Inferior parietal cortex (tissue), 1 donor: ENCODE data around the gene PLA2G6.
"Not testable (repeated sequence)": the region's sequence is repeated elsewhere in the genome, so short reads cannot be mapped to it uniquely, and the experiment has no call there.

Experiments
- DNase-seq: peaks from one replicate; pipeline ENCODE4 v3.0.0-alpha.2; 2016; ENCODE audit errors: extremely low spot score

PLA2G6 gene

DNA sequence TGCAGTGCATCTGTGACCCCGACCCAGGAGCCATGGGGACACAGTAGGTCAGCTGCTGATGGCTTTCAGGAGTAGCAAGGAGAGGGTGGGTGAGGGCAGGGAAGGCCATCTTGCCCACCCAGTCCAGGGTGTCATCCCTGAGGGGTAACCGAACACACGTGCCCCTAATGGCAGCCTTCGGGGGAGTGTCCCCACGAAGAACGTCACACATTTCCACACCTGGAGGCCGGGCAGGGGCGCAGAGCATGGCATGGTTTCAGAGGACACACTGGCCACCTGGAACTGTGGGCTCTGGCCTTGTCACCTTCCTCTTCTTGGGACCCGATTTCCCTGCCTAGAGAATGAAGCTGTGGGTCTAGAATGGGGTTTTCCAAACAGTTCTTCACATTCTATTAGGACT, 51.8 kb downstream of the PLA2G6 start:
- no peak for DNase-seq

DNA sequence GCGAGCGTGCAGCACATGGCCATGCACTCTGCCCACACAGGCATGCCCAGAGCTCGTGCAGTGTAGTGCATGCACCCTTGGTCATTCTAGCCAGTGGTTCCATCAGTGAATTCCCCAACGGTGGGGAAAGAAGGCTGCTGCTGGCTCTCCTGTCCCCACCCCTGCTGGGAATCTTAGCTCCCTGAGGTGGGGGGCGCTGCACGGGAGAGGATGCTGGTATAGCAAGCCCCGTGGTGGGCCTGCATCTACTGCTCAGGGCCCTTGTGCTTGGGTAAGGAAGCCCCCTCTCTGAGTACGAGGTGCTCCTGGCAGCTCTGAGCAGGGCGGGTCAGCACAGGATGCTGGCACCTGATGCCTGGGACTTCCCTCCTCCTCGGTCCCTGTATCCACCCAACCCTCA, 52.6 kb downstream of the PLA2G6 start:
- no peak for DNase-seq

DNA sequence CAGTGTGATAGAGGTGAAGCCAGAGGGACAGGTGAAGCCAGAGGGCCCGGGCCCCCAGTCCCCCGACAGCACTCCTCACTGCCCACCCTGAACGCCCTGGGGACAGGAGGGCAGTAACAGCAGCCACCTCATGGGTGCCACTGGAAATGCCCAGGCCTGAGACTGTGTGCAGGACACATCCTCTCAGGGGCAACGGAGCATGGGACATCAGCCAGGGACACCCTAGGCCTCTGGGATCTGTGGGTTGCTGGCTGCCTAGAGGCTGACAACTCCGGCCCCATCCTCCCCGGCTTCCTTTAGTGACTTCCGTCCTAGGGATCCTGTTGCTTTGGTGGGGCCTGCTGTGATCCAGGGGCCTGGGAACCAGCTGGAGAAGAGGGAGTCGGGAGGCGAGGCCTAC, 53.8 kb downstream of the PLA2G6 start:
- no peak for DNase-seq

DNA sequence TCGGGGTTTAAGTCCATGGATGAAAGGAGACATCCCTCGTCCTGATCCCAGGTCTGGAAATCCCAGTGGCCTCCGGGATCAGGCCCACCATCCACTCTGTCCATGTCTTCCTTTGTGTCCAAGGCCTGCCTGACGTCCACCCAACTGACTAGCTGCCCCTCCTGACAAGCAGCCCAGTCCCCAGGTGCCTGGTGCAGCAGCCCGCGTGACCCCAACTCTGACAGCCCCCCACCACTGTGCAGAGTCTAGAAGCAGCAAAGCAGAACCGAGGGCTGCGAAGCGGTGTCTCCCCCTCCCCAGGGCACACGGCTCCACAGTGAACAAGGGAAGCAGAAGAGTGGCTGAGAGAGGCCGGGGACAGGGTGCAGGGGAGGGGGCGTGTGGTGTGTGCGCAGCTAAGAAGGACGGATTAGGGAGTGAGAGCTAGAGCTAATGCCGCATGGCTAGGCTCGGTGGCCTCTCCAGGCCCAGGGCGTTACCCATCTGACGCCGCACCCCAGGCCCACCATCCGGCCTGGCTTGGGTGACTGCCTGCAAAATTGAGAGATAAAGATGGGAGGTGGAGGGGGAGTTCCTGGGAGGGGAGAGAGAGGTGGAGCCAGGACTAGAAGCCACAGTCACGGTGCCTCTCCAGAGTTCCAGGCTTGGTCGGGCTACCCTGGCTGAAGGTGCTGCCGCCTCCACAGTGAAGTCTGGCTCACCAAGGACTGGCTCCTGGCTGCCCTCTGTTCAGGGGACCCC, 54.5 kb downstream of the PLA2G6 start:
- no peak for DNase-seq

DNA sequence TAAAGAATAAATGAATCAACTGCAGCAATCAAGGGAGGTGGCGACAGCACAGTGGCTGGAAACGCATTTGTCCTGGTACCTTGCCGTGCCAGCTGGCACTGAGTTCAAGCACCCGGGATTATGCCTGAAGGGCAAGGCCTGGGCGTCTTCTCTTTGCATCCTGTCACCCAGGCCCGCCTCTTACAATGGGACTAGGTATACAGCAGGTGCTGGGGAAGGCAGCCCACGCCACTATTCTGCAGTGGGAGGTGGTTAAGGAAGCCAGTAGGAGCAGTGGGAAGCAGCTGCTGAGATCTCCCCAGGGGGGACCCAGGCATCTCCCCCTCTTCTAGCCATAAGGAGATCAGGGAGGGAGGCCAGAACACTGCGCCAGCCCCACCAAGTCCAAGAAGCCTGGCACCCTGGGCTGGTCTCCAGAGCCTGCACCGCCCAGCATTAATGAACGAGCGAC, 55.9 kb downstream of the PLA2G6 start:
- no peak for DNase-seq

DNA sequence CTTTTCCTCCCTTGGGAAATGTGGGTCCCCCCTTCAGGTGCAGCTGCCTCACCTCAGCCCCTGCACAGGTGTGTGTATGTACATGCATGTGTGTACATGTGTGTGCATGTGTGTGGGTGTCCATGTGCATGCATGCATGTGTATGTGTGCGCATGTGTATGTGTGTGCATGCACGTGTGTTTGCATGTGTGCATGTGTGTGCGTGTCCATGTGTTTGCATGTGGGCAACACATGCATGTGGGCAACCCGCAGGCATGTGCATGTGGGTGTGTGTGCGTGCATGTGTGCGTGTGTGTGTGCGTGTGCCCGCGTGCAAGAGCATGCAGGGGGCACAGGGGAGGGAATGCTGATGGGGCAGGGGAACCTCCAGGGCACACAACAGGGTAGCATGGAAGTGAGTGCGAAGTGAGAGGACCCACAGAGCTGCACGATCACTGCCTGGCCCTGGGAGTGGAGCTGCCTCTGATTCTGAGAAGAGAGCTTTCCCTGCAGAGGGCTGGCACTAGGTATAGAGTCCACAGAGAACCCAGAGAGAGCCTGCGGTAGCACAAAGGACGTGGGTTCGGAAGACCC, 56.5 kb downstream of the PLA2G6 start:
- DNase-seq = no peak

DNA sequence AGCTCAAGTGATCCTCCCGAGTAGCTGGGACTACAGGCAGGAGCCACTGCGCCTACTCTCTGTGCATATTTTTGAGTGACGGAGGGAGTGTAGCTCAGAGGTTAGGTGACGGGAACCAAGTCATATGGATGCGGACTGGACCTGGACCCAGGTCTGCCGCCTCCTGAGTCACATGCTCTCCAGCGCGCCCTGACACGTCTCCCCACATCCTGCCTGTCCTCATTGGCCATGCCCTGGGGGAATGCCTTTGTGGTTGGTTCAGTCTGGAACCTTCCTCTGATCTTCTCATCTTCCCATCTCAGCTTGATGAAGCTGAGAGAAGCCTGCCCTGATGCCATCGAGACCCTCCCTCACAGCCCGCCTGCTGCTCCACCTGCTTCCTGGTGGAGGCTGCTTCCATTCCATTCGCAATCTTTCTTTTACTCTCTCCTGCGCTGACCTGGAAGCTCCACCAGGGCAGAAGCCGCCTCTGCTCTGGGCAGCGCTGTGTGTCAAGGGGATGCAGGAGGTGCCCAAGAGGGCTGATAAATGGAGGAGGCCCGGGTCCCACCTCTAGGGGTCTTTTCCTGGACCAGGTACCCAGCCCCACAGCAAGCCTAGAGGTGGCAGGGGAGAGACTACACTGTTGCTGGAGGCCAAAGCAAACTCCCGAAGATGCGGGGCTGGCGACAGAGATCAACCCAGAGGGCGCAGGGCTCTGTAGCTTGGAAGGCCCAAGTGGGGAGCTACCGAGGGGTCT, 57.2 kb downstream of the PLA2G6 start:
- DNase-seq = no peak

DNA sequence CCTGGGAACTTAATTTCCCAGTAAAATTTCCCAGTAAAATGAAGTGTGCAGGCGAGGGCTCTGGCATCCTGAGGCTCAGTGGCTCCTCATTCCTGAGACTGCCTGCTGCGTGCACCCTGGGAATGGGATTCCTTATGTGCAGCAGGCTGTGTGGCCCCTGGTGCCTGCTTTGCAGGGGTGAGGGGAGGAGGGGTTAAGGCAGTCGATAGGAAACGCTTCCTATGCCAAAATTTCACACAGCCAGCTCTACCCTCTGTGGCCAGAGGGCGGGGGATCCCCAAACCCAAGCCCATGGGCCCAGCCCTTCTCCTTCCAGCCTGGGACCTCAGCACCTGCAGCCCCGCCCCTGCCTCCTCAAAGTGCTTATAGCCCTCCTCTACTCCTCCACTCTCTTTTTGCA, 59.0 kb downstream of the PLA2G6 start:
- no peak for DNase-seq

DNA sequence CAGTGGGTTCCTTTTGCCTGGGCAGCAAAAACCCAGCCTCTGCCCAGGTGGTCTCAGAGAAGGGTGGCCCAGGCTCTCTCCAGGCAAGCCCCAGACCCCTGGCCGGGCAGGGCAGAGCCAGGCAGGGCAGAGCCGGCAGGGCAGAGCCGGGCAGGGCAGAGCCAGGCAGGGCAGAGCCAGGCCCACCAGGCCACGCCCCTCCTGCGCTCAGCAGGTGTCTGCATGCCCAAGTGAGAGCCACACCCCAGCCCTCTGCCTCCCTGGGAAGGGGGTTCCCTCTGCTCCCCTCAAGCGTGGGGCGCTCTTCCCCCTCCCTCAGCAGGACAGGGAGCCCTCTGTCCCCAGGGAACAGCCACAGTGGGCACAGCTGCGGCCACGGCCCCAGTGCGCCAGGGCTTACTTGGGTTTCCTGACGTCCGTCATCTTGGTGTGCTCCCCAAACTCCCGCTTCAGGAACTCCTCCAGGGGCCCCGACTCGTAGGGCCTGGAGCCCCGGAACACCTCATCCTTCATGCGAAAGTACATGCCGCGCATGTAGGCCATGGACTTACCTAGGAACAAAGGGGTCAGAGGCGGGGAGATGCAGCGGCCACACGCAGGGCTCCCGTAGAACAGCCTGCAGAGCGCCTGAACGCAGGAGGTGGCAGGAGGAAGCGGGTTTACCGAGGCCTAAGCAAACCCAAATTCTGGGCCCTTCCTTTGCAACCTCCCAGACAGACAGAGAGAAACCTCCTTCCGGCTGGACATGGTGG, 61.1 kb downstream of the PLA2G6 start:
- DNase-seq = no peak

DNA sequence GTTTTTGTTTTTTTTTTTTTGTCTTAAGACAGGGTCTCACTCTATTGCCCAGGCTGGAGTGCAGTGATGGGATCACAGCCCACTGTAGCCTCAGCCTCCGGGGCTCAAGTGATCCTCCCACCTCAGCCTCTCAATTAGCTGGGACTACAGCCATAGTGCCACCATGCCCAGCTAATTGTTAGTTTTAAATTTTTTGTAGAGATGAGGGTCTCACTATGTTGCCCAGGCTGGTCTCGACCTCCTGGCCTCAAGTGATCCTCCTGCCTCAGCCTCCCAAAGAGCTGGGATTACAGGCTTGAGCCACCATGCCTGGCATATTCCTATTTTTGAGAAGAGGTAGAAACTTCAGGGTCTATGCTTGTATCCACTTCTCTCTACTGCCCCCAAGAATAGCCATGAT, 62.9 kb downstream of the PLA2G6 start:
- DNase-seq = not testable (repeated sequence)

DNA sequence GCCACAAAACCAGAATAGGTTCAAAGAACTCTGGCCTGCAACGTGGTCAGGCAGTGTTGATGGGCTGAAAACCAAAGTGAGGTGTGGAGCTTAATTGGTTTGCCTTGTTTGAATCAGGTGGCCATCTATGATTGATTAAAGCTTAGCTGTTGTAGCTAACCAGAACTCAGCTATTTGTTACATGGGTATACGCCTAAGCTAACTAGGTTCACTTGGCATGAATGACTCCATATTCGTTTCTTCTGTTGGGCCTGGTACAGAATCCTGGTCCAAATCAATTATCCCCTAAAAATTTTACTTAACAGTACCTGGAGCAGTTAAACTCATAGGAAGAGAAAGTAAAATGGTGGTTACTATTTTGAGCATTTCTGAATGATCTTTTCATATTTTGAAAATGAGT, 63.4 kb downstream of the PLA2G6 start:
- no peak for DNase-seq

DNA sequence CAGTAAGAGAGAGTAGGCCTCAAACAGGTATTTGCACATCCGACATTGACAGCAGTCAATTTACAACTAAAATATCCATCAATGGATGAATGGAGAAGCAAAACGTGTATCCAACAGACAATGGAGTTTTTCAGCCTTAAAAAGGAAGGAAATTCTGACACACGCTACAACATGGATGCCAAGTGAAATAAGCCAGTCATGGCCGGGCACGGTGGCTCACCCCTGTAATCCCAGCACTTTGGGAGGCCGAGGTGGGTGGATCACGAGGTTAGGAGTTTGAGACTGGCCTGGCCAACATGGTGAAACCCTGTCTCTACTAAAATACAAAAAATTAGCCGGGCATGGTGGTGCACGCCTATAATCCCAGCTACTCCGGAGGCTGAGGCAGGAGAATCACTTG, 64.1 kb downstream of the PLA2G6 start:
- not testable (repeated sequence) for DNase-seq

DNA sequence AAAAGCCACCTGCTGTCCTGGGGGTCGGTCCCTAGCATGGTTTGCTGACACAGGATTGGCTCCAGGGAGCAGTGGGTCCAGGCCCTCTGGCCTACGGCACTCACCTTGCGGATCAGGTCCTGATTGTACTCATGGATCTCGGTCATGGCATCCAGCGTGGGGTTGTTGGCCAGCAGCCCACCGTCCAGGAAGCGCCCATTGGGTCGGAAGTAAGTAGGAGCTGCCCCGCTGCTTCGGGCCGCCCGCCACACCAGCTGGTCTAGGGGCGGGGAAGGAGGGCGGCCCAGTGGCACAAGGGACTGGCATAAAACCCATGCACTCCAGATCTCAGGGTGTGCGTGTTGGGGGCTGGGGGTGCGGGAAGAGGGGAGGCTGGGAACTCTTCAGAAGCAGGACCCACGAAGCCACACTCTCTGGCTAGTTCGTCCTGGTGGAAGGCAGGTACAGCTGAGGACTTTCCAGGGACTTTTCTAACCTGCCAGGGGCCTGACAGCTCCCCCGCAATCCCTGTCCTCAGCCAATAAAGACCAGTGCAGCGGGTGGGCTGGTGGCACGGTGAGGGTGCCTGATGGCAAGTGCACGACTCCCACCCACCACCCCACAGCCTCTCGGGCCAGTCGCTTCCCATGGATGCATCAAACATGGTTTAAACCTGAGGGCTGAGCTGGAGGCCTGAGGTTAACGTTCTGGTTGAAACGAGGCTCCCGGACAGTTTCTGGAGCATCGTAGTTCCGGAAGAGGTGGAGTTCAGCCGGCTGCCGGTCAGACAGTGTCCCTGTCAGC, 66.0 kb downstream of the PLA2G6 start:
- no peak for DNase-seq

DNA sequence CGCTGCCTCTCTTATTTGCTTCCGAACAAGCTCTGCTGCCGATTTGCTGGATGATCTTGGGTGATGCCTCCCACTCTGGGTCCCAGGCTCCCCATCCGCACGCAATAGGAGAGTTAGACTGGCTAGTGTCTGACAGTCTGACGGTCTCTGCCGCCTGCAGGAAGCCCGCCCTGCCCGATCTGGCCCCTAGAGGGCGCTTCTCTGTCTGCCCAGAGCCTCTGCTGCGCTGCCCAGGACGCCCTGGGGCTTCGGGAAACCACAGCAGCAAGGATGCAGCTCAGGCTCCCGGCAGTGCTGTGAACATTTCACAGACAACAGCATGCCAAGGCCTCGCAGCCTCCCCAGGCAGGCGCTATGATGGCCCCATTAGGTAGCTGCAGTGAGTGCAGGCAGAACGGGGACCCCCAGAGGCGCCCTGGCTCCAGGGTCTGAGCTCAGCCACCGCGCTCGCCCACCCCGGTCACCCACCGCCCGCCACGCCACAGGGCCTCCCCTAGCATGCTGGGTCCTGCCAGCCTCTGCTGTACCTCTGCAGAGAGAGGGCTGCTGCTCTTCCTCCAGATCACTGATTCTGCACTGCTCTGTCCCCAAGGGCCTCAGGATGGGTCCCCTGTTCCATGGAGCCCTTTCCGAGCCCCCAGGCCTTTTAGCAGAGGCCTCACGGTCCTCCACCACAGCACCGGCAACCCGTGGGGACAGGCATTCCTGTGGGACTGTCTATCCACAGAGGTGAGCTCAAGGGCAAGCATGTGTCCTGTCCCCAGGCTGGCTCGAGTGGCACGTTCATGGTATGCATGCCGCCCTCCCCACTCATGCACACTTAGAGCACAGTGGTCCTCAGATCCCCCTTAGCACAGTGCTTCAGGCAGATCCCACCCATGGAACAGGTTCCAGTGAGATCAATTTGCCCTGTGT, 66.9 kb downstream of the PLA2G6 start:
- peak; percentile 78 for DNase-seq

DNA sequence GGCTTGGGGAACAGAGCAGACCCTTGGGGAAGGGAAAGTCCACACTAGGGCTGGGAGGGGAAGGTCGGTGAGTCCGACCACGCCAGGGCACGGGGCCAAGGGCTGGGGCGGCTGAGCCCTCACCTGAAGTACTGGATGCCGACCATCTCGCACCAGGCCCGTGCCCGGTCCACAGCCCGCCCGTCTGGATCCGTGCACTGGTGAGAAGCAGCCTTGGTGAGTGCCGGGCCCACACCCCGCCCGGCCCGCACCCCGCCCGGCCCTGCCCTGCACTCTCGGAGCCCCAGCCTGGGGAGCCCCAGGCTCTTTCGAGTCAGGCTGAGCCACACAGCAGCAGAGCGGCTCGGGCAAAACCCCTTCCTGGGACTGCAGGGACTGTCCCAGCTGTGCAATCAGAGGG, 69.2 kb downstream of the PLA2G6 start:
- no peak for DNase-seq

DNA sequence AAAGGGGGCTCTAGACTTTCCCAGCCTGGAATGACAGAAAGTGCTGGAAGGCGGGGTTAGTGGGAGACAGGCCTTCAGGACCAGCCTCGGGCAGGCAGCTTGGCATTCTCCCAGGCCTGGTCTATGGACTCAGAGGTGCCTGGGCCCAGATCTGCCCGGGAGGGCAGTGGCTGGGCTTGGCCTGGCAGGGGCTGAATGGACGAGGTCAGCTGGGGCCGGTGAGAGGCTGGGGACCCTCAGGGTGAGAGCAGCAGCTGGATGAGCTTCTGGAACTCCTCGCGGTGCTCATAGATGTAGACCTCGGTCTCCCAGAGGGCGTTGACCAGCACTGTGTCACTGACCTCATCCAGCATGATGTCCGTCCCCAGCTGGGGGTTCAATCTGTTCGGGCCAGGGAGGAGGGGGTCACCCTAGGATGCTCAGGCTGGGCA, 69.7 kb downstream of the PLA2G6 start:
- DNase-seq = no peak

DNA sequence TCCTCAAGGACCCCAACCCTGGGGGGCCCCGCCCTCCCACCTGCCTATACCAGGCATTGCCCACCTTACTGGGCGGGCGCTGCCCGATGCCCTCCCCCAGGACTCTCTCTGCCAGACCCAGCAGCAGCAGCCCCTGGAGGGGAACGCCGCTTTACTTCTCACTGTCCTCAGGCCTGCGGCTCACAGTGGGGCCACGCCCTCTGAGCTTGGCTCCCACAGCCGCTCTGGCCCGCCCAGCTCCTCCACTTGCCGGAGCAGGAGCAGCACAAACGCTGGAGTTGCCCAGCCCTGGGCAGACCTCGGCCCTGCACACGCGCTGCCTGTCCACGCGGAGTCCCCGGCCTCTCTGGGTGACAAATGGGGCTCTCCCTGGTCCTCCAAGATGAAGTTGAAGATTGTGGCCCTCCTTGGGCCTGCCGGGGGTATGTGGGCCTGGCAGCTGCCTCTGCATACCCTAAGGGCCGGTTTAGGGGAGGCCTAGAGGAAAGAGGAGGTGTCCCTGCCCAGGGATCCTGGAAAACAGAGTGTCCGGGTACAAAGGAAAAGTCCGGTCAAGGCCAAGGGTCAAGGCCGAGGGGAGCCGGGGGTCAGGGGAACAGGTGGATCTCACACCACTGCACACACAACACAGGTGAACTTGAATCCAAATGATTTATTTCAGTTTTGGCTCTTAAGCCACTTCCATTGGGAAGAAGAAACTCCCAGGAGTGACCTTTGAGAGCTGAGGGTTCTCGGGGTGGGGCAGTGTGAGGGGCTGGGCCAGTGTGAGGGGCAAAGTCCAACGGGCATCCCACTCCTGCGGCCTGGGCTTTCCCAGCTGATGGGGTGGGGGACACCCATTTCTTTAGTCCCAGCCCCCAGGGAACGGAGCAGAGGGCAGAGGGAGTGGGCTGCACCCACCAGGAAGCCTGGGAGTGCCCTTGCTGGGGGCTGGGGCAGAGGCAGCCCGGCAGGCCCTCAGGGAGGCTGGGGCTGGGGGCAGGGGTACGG, 70.5 kb downstream of the PLA2G6 start:
- DNase-seq = no peak

DNA sequence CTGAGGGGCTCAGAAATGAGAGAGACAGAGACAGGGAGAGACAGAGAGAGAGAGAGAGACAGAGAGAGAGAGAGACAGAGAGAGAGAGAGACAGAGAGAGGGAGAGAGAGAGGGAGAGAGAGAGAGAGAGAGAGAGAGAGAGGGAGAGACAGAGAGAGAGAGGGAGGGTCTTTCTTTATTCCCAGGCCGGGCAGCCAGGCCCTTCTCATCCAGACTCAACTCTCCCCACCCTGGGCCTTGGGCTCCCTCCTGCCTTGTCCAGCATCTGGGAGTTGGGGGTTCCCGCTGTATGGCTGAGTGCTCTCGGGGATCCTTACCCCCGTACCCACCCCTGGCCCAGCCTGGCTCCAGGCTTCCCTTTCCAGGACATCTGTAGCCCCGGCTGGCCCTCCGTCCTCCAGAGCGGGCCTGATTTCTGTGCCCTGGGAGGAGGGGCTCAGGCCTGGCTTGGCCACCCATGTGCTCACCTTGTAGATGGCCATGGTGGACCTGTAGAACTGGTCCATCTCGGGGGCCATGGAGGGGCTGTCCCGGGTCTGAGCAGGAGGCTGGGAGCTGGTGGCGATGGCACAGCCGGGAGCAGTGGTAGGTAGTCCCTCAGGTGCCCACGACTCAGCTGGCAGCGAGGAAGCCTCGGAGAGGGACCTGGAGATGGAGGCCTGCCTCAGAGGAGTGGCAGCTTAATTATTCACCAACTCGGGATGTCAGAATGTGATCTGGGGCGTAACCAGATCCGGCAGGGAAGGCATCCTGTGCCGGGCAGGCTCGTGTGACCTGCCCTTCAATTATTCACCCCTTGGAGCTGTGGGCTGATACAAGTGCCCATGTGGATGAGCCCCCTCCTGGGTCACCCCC, 71.4 kb downstream of the PLA2G6 start, which contains the start of gene BAIAP2L2:
Gene BAIAP2L2, minus strand, starts transcription at position 677 of the 855 bp plus-strand sequence. Its CDS starts 159 bp downstream, at position 518.
- DNase-seq = no peak
